COR-L47 (cell line): ENCODE data around the gene IQSEC1.

Experiments
- DNase-seq: peaks from one replicate; lab custom pipeline; 2025; lab: John Stamatoyannopoulos, UW

The IQSEC1 gene

DNA sequence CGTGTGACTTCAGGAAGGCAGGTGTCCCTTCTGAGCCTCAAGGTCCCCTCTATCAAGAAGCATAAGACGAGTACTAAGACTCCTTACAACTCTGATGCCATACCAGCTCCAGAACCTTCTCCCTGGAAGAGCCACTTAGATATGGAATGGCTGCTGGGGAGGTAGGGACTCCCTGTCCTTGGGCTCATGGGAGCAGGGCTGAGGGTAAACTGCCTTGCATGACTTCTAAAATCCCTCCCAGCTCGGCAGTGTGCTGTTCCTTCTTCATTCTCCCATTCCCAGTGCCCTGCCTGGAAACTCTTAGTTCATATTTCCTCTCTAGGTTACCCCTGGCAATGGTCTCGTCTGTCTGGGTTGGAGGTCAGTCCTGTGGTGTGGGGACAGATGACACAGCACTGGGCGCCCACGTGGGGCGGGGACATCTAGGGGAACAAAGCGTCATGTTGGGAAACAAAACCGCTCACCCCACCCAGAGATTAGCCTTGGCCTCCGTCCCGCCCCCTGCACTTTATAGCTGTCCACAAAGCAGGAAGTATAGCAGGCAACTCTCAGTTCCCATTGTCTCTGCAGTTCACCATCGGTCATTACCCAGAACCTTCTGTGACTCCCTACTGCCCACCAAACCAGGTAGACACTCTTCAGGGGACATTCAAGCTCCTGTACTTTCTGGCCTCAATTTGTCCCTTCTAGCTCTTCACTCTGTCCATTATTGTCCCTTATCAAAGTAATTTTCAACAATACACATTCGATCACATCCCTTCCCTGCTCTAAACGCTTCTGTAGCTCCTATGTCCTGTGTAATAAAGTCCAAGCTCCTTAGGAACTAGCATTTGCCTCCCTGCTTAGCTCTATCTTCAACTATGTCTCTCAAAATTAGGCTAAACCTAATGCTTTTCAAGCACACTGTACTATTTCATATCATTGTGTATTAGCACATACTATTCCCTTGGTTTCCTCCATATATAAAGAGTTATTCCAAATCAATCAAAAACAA is 73.8 kb downstream of the IQSEC1 start:
- DNase-seq: no peak

DNA sequence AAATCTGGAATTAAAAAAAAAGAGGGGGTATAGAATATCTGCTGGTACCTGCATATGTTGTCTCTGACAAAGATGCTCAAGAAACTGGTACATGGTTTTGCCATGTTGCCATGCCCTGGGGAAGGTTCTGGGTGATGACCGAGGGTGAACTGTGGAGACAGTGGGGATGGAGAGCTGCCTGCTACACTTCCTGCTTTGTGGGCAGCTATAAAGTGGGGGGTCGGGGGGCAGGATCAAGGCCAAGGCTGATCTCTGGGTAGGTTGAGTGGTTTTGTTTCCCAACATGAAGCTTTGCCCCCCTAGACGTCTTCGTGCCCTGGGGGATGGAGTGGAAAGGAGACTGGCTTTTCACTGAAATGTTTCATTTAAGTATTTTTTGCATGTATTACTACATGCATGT is 74.6 kb downstream of the IQSEC1 start:
- no peak for DNase-seq

DNA sequence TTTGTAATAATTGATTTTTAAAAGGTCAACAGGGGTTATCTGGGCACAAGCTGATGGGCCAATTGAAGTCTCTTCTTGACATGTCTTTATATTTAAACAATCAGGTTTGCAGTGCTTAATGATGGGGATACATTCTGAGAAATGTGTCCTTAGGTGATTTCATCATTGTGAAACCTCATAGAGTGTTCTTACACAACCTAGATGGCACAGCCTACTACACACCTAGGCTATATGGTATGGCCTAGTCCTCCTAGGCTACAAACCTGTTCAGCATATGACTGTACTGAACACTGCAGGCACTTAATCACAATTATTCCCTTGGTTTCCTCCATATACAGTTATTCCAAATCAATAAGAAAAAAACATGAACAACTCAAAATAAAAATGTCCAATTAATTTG is 75.8 kb downstream of the IQSEC1 start:
- DNase-seq: no peak

DNA sequence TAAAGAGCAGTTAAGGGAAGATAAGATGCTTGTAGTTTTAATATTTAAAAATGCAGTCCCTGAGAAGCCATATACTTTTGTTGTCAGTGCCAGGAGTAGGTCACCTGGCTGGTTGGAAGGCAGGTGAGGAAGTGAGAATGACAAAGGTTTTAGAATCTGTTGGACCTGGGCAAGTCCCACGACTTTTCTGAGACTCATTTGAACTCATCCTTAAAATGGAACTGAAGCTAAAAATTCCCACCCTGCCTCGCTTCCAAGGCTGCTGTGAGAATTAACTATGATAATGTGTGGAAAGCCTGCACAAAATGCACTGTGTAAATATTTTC is 77.1 kb downstream of the IQSEC1 start:
- no peak for DNase-seq

DNA sequence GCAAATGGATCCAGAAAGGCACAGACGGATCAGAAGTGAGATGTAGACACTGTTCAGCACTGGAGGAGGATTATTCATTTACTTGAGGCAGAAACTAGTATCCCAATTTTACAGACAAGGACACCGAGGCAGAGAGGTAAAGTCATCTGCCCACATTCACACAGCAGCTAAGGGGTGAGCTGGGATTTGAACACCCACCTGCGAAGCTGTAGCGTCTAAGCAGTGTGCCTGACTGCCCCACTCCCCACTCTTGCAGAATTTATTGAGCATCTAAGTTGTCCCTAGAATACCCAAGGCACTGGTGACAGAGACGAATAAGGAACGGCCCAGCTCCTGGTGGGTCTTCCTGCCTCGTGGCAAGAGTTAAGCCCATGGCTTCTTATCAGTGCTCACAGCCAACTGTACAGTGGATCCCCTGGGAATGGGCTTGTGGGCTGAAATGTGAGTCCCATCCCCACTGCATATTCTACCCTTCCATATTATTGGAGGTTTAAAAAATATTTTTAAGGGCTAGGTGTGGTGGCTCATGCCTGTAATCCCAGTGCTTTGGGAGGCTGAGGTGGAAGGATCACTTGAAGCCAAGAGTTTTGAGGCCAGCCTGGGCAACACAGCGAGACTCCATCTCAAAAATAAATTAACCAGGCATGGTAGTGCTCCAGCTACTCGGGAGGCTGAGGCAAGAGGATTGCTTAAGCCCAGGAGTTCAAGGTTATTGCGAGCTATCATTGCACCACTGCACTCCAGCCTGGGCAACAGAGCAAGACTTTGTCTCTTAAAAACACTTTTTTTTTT is 77.6 kb downstream of the IQSEC1 start:
- no peak for DNase-seq

DNA sequence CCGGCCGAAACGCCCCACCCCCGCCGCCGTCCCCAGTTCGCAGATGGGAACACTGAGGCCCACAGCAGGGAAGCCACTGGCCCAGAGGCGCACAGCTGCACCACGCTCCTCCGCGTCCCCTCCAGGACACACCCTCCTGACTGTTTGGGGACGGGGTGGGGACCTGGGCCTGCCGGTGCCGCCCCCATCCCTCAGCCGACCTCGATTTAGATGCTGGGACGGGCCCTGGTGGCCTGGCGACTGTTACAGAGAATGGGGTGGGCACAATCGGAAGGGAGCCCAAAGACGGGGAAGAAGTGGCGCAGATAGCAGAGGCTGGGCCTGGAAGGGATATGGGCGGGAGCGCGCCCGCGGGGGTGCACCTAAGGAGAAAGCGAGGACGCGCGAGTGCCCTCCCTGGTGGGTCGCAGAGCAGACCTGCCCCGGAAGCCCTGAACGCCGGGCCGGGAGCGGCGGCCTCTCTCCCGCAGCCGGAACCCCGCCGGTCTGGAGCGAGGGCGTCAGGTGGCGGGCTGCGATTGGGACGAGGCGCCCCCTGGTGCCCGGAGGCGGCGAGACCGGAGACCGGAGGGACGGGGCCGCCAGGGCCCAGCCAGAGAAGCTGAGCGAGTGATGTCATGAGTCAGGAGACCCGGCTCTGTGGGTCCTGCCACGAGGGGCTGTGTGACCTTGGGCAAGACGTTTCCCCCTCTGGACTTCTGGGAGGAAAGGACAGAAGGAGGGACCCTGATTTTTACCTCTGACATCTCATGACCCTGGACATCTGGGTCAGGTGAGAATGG is 78.4 kb downstream of the IQSEC1 start:
- no peak for DNase-seq

DNA sequence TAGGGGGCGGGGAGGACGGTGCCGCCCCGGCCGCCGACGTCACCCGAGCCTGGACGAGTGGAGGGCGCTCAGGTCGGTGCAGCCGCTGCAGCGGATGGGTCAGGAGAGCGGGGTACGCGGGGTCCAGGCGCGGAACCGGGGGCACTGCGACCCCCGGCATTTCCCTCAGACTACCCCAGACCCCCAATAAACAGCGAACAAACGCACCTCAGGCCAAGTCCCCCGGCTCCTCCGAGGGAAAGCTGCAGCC is 78.9 kb downstream of the IQSEC1 start:
- no peak for DNase-seq

DNA sequence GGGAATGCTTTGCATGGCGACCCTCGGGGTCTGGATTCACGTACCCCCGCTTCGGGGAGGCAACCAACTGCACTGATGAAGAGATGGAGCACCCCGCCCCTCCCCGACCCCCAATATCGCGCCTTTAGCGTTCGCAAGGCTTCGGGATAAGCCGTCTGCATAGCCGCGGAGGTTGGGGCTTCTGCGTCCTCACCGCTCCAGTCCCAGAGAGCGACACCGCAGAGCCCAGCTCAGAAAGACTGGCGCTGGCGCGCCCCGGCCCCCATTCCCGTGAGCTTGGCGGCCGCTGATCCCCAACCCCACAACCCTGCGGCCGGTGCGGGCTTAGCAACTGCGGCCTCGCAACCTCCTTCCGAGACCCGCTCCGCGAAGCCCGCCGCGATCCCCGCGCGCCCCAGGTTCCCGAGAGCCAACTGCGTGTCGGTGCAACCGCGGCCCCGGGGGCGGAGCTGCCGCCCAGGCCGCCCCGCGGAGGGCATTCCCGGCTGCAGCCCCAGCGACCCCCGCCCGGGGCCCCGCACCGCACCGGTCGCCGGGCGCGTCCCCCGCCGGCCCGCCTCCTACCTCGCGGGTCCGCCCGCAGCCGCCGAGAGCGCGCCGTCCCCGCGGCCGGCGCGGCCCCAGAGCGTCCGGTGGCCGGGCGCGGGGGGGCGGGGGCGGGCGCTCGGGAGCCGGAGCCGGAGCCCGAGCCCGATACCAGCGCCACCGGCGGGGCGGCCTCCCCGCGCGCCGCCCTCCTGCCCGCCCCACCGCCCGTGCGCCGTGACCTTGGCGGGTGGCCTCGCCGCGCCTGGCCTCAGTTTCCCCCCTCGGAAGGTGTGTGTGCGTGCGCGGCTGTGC is 79.5 kb downstream of the IQSEC1 start:
- no peak for DNase-seq

DNA sequence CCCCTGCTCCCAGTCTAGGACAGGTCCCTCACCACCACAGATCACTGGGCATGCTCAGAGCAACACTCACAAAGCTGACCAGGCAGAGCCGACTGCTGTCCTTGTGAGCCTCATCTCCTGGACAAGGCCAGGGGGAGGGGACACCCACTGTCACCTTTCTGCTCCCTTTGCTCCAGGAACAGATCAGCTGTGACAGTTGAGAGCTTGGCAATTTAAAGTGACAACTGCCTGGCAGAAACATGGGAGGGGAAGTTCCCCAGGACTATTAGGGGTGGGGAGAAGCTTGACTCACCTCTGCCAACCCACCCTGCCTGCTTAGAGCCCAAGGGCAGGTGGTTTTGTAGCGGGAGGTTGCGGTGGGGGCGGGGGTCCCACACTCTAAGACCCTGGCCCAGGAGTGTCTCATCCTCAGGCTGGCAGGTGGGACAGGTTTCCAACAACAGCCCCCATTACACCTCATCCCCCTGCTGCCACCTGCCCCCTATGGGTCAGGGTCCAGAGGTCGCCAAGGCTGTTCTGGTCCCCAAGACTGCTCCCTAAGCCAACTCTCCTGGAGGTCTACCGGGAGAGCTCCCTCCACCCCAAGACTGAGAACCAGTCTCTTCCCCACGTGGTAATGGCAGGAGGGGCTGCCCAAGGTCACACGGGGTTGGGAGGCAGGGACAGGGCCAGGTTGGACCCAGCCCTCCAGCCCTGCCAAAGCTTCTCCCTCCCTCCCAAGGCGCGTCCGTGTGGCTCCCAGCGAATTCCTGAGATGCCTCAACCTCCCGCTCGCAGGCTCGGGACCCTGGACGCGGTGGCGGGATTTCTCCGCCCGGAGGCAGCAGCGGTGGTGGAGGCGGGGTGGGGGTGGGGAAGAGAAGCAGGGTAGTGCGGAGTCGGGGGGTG is 80.4 kb downstream of the IQSEC1 start:
- DNase-seq: no peak

DNA sequence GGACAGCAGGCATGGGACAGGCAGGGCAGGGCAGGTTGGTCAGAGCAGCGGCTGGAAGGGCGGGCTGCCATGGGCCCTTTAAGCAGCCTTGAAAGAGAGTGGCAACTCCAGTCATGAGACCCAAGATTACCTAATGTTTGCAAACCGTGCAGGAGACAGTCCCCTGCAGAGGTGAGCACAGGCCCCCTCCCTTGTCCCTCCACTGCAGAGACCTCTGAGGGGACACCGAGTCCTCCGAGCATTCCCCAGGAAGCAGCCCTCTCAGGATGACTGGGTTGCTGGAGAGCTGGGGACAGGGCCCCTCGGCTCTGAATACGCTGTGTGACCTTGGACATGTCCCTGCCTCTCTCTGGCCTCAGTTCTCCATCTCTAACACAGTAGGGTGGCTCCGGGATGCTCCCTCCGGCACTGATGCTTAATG is 81.4 kb downstream of the IQSEC1 start:
- DNase-seq: no peak

DNA sequence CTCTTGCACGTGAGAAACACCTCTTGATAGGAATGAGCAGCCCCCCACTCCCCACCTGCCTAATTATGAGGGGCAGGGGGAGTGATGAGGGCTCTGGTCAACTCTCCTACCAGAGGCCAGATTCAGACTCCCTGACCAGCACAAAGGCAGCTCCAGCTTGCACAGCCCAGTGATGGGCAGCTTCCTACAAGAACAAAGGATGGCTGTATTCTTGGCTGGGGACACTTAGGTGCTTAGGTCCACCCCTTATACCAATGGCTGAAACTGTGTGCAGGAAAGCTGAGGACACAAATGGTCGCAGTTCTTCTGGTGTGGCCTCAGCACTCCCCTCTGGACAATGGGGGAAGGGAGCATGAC is 81.8 kb downstream of the IQSEC1 start:
- DNase-seq: no peak

DNA sequence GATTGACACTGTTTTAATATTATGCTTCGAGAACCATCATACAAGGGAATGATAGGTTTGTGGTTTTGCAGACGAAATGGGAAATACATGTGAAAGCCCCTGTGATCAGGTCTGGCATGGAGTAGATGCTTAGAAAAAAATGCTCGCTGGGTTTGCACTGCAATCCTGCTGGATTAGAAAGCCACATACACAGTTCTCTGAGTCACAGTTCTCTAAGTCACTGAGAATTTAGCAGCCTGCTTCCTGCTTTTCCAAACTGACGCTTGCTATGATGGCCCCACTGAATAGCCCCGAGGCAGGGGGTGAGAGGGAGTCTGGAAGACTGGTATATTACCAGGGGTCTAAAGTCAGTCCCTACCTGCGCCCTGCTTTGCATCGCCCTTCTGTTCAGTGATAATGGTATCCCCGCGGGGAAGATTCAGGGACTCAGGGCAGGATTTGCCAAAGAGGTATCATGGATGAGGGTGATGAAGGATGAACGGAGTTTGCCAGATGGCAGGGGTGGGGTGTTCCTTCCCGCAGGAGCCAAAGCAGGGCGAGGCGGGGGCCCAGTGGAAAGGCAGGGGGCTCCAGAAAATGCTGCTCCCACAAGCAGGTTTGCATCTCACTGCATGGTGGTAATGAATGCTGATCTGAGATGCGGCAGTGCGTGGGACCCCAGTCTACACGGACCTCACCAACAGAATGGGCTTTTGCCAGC is 82.3 kb downstream of the IQSEC1 start:
- DNase-seq: no peak

DNA sequence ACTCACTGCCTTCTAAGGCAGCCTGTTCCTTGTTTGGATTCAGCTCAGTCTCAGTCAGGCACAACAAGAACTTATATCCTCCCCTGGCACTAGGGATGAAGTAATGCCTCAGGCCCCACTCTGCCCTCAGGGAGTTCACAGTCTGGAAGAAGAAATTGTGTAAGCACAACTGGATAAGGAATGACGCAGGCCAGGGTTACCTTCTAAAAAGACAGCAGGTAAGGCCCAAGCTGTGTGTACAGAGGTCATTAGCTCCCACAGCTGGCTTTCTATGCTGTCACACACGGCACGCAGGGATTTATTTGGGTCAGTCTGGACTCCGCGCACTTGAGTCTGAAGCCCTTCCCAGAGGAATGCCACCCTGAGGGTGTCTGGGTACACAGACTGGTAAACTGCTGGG is 82.9 kb downstream of the IQSEC1 start:
- no peak for DNase-seq

DNA sequence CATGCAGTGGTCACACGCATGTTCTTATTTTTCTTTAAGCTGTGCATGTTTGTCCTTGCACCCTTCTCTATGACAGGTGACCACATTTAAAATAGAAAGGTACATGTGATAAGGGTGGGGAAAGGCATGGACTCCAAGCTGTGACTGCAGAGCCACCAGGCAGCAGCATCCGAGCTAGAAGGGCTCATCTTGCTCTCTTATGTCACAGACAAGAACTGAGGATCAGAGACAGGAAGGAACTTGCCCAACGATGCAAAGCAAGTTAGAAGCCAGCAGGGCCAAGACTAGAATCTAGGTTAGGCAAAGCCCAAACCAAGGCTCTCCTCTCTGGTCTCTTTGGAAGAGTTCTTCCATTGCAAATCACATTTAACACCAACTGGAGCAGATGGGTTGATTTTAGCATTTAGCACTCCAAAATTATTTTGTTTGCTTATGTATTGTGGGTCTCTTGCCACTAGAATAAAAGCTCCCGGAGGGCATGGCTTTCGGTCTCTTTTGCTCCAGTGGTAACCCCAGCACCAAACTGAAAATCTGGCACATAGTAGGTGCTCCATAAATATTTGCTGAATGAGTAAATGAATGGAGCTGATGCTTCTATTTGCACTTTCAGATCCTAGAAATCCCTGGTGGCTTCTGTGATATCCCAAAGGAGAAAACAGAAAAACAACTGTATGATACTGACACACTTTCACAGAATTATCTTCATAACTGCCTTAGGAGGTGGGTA is 84.3 kb downstream of the IQSEC1 start:
- DNase-seq: no peak

DNA sequence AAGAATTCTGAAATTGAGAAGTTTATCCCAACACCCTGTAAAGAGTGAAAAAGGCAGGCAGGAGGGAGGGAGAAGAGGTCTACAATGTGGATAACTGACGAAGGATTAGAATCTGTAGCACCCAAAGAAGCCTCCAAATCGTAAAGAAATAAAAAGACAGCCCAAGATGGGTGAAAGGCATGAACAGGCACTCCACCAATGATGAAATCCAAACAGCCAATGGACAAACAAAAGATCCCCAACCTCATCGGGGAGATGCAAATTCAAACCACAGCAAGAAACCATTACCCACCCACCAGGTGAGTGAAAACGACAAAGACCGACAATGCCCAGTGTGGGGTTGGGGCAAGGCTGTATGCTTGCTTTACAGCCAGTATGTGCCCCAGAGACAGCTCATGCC is 85.6 kb downstream of the IQSEC1 start:
- no peak for DNase-seq

DNA sequence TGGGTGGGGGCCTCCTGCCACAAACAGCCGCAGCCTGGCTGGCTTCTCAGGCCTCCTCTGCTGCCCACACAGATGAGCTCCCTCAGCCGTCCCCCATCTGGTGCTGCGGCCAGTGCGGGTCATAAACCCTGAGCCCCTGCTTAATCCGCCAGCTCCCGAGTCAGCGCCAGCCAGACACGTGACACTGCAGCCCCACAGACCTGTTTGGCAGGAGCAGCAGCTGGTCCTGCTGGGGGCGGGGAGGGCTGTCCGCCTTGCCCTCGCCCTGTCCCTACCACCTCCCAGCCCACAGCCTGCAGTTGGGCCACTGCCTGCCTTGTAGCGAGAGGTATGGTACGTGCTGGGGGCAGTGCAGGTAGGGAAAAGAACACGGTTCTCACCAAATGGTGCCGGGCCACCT is 86.2 kb downstream of the IQSEC1 start:
- no peak for DNase-seq

DNA sequence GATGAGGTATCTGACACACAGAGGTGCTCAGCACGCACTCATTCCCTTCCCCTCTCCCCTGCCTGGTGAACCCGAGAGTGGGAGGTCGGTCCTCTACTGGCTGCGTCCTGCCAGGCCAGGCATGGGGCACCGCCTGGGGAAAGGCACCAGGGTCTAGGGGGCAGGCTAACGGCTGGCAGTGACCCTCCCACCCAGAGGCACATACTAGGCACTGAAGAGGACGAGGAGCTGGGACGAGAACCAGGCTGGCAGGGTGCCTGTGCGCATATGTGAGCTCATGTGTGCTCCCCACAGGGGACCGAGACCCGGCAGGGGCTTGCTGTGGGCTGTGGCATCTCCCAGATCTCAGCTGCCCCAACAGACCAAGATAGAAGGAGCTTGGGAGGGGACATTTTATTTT is 86.7 kb downstream of the IQSEC1 start:
- DNase-seq: no peak

DNA sequence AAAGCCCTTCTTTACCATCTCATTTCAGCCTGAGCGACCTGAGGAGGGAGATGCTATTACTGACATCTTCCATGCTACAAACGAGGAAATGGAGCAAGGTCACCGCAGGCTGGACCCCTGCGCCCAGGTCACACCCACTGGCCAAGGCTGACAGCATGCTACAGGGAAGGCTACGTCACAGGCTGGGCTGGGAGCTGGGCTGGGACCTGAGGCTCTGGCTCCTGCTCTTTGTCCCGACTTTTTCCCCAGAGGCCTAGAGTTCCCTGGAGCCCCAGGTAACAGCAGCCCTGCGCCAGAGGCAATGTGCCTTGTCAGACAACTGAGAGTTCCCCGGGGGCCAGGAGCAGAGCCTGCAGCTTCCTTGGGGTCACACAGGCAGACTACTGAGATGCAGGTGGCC is 87.2 kb downstream of the IQSEC1 start:
- no peak for DNase-seq

DNA sequence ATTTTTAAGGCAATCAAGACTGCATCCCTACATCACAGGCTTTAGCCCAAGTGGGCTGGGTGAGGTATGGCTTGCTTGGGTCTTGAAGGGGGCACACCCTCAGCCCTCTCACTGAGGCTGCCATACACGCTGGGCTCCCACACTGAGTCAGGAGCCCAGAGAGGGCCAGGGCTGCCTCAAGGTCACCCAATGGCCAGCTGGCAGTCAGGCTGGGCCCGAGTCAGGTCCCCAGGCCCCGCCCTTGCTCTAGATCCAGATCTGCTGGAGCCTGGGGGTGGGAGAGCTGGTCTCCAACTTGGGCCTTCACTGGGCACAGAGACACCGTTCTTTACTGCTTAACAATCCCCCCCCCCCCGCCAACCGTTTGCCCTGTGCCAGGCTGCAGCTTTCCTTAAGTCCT is 88.1 kb downstream of the IQSEC1 start:
- no peak for DNase-seq
